Measurements from ENCODE around the gene BFSP1. TPM values are rescaled to one million over a fixed set of nuclear protein-coding genes. Genes with fewer than 3 reads are reported as not detected.

The BFSP1 gene
- under 1 TPM; 0.48 to 0.58 TPM for total RNA-seq

DNA sequence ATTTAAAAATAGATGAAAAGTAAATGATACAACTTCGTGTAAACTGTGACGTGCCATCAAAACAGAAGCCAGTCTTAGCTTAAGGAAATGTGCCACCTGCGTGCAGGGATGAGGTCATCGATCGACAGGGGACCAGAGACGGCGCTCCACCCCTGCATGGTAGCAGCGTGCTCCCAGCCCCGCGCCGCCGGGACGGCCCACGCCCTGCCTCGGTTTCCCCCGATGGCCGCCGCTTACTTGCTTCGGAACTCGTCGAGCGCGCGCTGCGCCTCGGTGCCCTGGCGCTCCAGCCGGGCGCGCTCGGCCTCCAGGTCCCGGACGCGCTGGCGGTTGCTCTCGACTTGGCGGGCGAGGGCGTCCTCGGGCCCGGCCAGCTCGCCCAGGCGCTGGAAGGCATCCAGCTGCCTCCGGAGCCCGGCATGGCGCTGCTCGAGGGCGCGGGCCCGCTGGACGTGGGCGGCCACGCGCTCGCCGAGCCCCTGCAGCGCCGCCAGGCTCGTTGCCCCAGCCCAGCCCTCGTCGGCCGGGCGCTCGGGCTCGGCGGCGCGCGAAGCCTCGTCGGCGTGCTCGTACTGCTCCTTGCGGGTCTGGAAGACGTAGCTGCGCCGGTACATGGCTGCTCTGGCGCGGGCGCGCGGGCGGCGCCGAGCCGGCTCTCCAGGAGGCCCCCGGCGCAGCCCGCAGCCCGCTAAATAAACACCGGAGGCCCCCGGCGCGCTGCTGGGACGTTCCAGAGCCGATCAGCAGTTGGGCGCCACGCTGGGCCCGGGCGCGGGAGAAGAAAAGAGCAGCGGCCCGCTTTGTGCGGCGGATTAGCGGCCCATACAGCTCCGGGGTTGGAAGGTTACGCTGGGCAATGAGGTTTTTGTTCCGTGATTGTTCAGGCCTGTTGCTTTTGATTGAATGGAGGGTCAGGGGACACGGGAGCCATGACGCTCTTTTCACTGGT is at the start of gene BFSP1:
Gene BFSP1, minus strand, starts transcription at position 664 of the 949 bp plus-strand sequence. Its CDS starts 50 bp downstream, at position 614.
- H3K4me3 Mint-ChIP-seq = peak within 1 kb of the TSS; percentile 83
- ATAC-seq (replicated peaks) = peak; percentile 83
- H3K27me3 Mint-ChIP-seq = no peaks in the 10 kb centered on the region
- H3K36me3 Mint-ChIP-seq (ENCODE audit: low read depth) = no peaks in the 10 kb centered on the region
- H3K27ac Mint-ChIP-seq = no peak within 1 kb of the TSS
- no peaks in the 10 kb centered on the region for H3K4me1 Mint-ChIP-seq
- no peaks in the 10 kb centered on the region for H3K9me3 Mint-ChIP-seq

DNA sequence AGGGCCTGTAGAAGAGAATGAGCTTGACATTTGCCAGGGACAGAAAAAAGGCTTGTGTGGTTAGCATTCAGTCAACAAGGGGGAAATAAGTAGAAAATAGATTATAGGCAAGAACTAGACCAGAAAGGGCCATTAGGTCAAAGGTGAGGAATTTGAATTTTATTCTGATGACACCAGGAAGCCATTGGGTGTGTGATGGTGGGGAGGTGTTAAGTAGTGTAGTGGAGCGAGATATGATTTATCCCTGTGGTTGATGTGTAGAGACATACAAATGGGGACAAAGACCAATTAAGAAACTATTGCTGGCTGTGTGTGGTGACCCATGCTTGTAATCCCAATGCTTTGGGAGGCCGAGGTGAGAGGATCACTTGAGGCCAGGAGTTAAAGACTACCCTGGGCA is 49.7 kb upstream of the BFSP1 start:
- no peaks in the 10 kb centered on the region for H3K9me3 Mint-ChIP-seq
- no peak for ATAC-seq (replicated peaks)
- H3K36me3 Mint-ChIP-seq (ENCODE audit: low read depth) = peaks cover 8% of the 10 kb centered on the region
- no peaks in the 10 kb centered on the region for H3K27me3 Mint-ChIP-seq
- H3K27ac Mint-ChIP-seq = no peak overlapping the region
- H3K4me3 Mint-ChIP-seq = no peak overlapping the region
- H3K4me1 Mint-ChIP-seq = peaks cover 14% of the 10 kb centered on the region

DNA sequence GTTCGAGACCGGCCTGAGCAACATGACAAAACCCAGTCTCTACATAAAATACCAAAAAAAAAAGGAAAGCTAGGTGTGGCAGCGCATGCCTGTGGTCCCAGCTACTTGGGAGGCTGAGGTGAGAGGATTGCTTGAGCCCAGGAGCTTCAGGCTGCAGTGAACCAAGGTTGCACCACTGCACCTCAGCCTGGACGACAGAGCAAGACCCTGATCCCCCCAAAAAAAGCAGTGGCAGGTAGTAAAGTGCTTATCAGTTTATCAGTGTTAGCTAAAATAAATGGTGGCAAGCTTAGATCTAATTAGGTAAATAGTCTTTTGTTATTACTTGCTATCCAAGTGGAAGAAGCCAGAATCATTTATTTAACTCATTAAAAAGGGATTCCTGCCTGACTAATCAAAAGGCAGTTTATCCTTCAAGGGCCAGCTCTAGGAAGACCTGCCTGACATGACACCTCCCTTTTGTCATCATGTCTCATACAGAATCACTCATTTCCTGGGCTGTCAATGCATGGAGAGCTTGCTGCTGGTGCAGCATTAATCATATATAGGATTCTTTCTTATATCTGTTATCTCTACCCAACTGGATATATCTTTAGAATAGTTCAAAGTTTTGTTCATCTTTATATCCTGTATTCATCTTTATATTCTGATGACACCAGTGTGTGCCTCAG is 48.3 kb upstream of the BFSP1 start:
- no peak overlapping the region for H3K27ac Mint-ChIP-seq
- no peaks in the 10 kb centered on the region for H3K27me3 Mint-ChIP-seq
- peaks cover 10% of the 10 kb centered on the region for H3K36me3 Mint-ChIP-seq (ENCODE audit: low read depth)
- H3K4me3 Mint-ChIP-seq = no peak overlapping the region
- peak; percentile 83 for ATAC-seq (replicated peaks)
- no peaks in the 10 kb centered on the region for H3K9me3 Mint-ChIP-seq
- peaks cover 14% of the 10 kb centered on the region for H3K4me1 Mint-ChIP-seq

DNA sequence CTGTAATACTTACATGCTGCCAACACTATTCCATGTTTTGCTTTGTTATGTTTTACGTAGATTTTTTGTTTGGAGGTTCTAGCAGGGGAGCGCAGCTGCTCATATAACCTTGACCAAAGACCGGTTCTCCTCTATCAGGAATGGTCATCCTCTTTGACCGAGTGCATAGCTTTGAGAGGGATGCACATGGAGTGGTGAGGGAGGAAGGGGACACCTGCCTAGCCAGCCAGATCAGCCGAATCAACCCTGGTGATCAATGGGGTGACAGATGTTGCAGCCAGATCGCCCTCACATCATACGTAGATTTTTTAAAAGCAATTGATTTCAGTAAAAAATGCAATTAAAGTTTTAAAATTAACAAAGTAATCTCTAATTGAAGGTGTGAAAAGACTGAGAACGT is 45.0 kb upstream of the BFSP1 start:
- Mint-ChIP-seq H3K4me3 (no peak overlapping the region), H3K4me1 (peaks cover 13% of the 10 kb centered on the region), H3K27me3 (no peaks in the 10 kb centered on the region), H3K27ac (no peak overlapping the region), H3K36me3 (ENCODE audit: low read depth) (peaks cover 11% of the 10 kb centered on the region), H3K9me3 (no peaks in the 10 kb centered on the region)
- no peak for ATAC-seq (replicated peaks)

DNA sequence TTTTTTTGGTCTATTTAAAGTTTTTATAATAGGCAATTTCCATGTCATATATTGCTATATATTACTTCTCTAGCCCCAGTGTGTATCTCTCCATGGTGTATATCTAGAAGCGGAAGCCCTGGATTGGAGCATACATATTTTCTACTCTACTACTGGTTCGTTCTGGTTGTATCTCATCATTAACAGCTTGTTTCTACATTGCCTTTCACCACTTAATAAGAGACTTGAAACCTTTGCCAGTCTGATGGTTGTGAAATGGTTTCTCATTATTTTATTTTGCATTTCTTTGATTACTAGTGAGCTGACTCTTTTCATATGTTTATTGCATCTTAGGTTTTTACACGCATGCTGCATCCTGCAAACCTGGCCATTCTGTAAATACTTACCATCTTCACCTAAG is 42.3 kb upstream of the BFSP1 start:
- peaks cover 12% of the 10 kb centered on the region for H3K4me1 Mint-ChIP-seq
- no peaks in the 10 kb centered on the region for H3K9me3 Mint-ChIP-seq
- no peak for ATAC-seq (replicated peaks)
- no peaks in the 10 kb centered on the region for H3K27me3 Mint-ChIP-seq
- peaks cover 16% of the 10 kb centered on the region for H3K36me3 Mint-ChIP-seq (ENCODE audit: low read depth)
- H3K4me3 Mint-ChIP-seq = no peak overlapping the region
- no peak overlapping the region for H3K27ac Mint-ChIP-seq

DNA sequence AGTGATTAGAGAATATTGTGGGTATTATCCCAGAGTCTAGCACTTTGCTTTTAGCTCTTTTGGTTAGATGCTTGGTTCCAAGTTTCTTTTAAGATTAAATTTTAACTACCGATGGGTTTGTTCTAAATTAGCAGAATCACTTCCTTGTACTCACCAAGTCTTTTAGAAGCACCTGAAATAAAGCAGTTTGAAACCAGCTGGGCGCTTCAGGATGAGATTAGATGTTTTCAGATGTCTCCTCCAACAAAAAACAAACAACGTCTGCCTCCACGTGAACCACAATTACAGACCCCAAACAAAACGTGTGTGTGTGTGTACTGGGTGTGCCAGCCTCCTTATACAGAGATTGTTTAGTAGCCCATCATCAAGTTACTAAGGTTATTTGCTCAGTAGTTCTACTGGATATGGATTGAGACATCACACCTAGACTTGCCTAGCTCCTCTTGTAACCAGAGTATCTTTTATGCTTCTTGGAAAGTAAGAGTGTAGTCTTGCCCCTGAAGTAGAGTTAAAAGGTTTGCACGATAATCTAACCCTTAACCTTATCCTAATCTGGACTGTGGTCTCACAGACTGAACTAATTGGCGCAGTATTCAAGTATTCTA is 41.0 kb upstream of the BFSP1 start:
- Mint-ChIP-seq H3K27me3 (peaks cover 3% of the 10 kb centered on the region), H3K4me3 (peak overlapping the region; percentile 96), H3K27ac (no peak overlapping the region), H3K9me3 (no peaks in the 10 kb centered on the region), H3K36me3 (ENCODE audit: low read depth) (peaks cover 16% of the 10 kb centered on the region), H3K4me1 (peaks cover 12% of the 10 kb centered on the region)
- ATAC-seq (replicated peaks) = no peak

DNA sequence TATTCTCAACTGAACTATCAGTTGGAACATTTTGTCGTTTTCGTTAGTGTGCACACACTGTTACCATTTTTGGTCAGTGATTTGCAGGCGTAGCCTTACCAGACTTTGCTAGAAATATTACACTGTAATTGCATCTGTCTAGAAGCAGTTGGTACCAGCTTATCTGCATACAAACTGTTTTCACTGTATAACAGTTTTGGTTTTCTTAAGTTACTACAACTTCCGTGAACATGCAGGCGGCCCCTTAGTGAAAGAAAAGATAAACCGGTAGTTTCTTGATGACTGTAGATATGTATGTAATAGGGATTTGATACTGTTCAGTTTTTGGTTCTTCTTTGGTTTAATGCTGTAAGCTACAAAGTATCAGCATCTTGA is 40.0 kb upstream of the BFSP1 start:
- peaks cover 3% of the 10 kb centered on the region for H3K27me3 Mint-ChIP-seq
- peaks cover 10% of the 10 kb centered on the region for H3K36me3 Mint-ChIP-seq (ENCODE audit: low read depth)
- peaks cover 12% of the 10 kb centered on the region for H3K4me1 Mint-ChIP-seq
- H3K9me3 Mint-ChIP-seq = no peaks in the 10 kb centered on the region
- peak overlapping the region; percentile 92 for H3K27ac Mint-ChIP-seq
- ATAC-seq (replicated peaks) = peak; percentile 36
- H3K4me3 Mint-ChIP-seq = peak overlapping the region; percentile 96

DNA sequence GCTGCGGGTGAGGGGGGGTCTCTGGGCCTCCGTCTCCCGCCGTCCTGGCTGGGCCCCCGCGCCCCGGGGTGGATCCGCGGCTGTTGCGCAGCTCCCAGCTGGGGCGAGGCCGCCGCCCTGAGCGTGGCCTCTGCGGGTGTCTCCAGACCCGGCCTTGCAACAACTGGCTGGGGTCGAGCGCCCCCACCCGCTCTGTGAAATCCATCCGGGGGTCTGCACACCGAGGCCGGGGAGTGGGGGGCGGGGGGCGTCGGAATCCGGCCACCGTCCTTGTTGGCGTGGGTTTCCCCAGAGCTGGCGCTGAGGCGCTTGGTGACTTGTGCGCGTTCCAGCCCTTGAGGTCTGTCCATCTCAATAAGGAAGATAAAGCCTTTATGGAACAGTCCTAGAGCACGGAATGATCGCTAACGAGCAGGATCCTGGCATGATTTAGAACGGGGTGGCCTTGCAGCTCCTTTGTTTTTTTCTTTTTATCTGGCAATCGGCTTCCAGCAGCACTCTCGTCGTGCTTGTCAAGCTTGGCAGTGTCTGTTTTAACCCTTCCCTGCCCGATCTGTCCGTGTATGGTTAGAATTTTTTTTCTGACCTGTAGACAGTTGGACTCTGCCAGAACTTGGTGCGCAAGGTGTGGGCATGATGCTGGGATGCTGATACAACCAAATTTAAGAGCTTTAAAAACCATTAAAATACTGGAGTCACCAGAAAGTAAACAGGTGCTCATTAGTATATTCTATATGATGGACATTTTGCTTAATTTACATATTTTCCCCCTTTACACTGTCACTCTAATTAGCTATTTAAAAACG is 39.4 kb upstream of the BFSP1 start:
- Mint-ChIP-seq H3K9me3 (no peaks in the 10 kb centered on the region), H3K36me3 (ENCODE audit: low read depth) (peaks cover 6% of the 10 kb centered on the region), H3K27ac (peak overlapping the region; percentile 92), H3K27me3 (peaks cover 3% of the 10 kb centered on the region), H3K4me3 (peak overlapping the region; percentile 96), H3K4me1 (peaks cover 12% of the 10 kb centered on the region)
- ATAC-seq (replicated peaks) = peak; percentile 53

DNA sequence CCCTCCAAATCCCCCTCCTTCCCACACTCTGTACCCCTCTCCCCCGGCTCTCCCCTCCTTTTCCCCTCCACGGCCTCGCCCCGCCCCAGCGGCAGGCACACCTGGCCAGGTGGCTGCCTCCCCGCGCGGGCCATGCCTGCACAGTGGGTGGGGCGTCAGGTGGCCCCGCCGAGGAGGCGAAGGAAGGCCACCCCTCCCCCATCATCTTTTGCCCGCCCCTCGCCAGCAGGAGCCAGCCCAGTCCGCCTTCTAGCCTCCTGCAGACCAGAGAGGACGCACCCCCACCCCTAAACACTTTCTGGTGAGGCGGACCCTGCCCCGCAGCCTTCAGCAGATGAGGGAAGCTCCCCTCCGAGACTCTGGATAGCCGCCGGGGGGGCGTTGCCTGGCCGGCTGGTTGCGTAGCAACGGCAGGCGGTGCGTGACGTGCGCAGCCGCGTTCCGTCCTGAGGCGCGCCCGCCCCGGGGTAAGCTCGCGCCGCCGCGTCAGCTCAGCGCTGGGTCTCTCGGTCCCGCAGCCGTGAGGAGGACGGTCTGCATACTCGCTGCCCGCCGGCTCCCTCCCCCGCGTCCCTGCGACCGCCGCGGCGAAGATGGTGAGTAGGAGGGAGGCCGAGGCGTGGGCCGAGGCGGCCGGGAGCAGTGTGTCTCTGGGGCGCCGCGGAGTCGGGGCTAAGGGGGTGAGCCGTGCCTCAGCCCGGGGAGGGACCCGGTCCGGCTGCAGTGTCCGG is 38.6 kb upstream of the BFSP1 start, which contains the start of gene DSTN:
Gene DSTN, plus strand, starts transcription at position 460 of the 731 bp plus-strand sequence. Its CDS starts 134 bp downstream, at position 594.
- no peaks in the 10 kb centered on the region for H3K9me3 Mint-ChIP-seq
- peaks cover 6% of the 10 kb centered on the region for H3K36me3 Mint-ChIP-seq (ENCODE audit: low read depth)
- H3K4me1 Mint-ChIP-seq = peaks cover 12% of the 10 kb centered on the region
- H3K4me3 Mint-ChIP-seq = peak within 1 kb of the TSS; percentile 96
- peaks cover 3% of the 10 kb centered on the region for H3K27me3 Mint-ChIP-seq
- peak within 1 kb of the TSS; percentile 92 for H3K27ac Mint-ChIP-seq
- ATAC-seq (replicated peaks) = peak; percentile 94

DNA sequence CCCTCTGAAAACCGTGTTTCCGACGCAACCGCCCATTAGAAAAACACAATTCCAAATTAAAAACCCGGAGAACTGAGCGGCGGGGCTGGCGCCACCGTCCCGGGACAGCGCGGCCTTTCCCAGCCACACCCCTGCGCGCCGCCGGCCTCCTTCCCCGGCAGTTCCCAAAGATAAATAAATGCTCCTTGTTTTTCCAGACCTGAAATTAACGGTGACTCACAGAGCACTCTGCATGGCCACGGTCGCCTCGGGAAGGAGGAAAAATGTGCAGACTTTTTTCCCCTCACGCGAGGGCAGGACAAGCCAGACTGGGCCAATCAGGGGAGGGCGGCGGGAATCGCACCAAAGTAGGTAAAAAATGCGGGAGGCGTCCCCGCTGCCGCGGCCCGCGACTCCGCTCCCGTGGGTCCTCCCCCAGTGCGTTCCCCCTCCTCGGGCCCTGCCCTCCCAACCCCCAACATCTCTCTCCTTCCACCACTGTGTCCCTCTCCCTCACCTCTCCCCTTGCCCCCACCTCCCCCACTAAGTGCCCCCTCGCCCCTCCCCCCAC is 37.9 kb upstream of the BFSP1 start:
- Mint-ChIP-seq H3K27ac (no peak overlapping the region), H3K27me3 (peaks cover 3% of the 10 kb centered on the region), H3K4me1 (peaks cover 12% of the 10 kb centered on the region), H3K36me3 (ENCODE audit: low read depth) (peaks cover 6% of the 10 kb centered on the region), H3K9me3 (no peaks in the 10 kb centered on the region), H3K4me3 (peak overlapping the region; percentile 96)
- no peak for ATAC-seq (replicated peaks)

DNA sequence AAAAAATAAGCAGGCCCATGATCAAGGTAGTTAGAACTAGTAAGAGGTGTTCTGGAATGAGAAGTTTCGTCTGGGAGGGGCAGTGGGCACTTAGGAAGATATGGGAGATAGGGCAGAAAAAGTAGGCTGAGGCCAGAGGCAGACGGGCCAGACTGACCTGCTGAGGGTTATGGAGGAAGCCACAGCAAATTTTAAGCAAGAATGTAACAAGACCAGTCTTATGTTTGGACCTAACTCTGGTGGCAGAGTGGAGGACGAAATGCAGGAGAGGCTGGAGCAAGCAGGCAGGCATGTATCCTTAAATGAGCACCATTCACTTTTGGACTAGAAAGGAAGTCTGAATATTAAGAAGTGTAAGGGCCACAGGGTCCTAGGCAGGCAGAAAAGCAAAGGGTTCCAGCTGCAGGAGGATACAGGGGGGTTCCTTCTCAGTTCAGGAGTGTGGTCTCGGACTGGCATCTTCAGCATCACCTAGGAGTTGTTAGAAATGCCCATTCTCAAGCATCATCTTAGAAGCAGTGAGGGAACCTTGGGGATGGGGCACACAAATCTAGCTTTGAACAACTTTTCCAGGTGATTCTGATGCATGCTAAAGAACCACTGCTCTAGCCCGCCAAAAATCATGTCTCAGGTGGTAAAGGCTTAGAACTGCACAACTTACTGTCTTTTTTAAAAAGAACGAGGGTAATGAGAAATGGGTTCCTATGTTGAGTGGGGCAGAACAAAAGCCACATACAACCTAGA is 37.0 kb upstream of the BFSP1 start:
- H3K4me3 Mint-ChIP-seq = peak overlapping the region; percentile 96
- H3K4me1 Mint-ChIP-seq = peaks cover 12% of the 10 kb centered on the region
- H3K9me3 Mint-ChIP-seq = no peaks in the 10 kb centered on the region
- peaks cover 6% of the 10 kb centered on the region for H3K36me3 Mint-ChIP-seq (ENCODE audit: low read depth)
- ATAC-seq (replicated peaks) = no peak
- no peak overlapping the region for H3K27ac Mint-ChIP-seq
- H3K27me3 Mint-ChIP-seq = peaks cover 3% of the 10 kb centered on the region

DNA sequence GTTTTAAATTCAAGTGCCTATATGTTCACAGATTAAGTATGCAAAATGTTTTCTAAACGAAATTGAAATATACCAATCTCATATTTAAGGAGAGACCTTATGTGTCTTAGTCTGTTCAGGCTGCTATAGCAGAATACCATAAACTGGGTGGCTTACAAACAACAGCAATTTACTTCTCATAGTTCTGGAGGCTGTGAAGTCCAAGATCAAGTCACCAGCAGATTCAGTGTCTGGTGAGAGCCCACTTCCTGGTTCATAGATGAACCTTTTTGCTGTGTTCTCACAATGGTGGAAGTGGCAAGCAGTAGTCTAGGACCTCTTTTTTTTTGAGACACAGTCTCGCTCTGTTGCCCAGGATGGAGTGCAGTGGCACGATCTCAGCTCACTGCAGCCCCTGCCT is 35.2 kb upstream of the BFSP1 start:
- Mint-ChIP-seq H3K36me3 (ENCODE audit: low read depth) (peaks cover 6% of the 10 kb centered on the region), H3K4me1 (peaks cover 7% of the 10 kb centered on the region), H3K27me3 (peaks cover 3% of the 10 kb centered on the region)

More for the DNA sequence above, 35.2 kb upstream of the BFSP1 start:
- Mint-ChIP-seq H3K4me3 (no peak overlapping the region), H3K27ac (no peak overlapping the region), H3K9me3 (no peaks in the 10 kb centered on the region)
- ATAC-seq (replicated peaks) = no peak

Measured in activated T-helper 17 cell treated with anti-CD3 and anti-CD28 coated beads, Interleukin-2, amount 50 U/mL, for 72 hours (primary cell).